ENCODE results near the gene SMIM7. TPM values are rescaled to one million over a fixed set of nuclear protein-coding genes. Genes with fewer than 3 reads are reported as not detected.

Gene SMIM7
- total and polyA plus RNA-seq, 5 donors from 2014 or later = 61.5 to 73.1 (median 66.8) TPM

- H3K4me1 Mint-ChIP-seq = peaks cover 17 to 60% (median 42%) of the 10 kb centered on the region in 4 donors
- peak overlapping the region; percentile 91 to 95 (median 92) for H3K4me3 Mint-ChIP-seq
- peak overlapping the region; percentile 69 for H3K27ac ChIP-seq (ENCODE audit: insufficient read depth, low read length, poor library complexity, severe bottlenecking)
- peak overlapping the region; percentile 88 to 92 (median 92) for H3K27ac Mint-ChIP-seq
- peaks cover 26% of the 10 kb centered on the region for H3K36me3 ChIP-seq (ENCODE audit: control insufficient read depth, insufficient read depth, low read length)
- peak overlapping the region; percentile 84 for H3K4me3 ChIP-seq (ENCODE audit: low read depth, low read length)
- no peaks in the 10 kb centered on the region for H3K27me3 Mint-ChIP-seq
- H3K36me3 Mint-ChIP-seq = peaks cover 11% of the 10 kb centered on the region
- no peaks in the 10 kb centered on the region for H3K27me3 ChIP-seq (ENCODE audit: control insufficient read depth, insufficient read depth, low read length)
- H3K4me1 ChIP-seq (ENCODE audit: control insufficient read depth, insufficient read depth, low read length, poor library complexity, severe bottlenecking) = peaks cover 36% of the 10 kb centered on the region
- ATAC-seq (ENCODE audit: low read depth in 2 of 2) (no peak), DNase-seq (peak in 2 of 3 donors; percentile 19 to 23)
- H3K9me3 ChIP-seq (ENCODE audit: control insufficient read depth in 2 of 2, low read length in 2 of 2) = no peaks in the 10 kb centered on the region
- H3K9me3 Mint-ChIP-seq = peaks cover 0 to 1% (median 0%) of the 10 kb centered on the region in 7 donors
Observed at GRCh38 chr19:16627193-16627927, 32.6 kb downstream of the SMIM7 start.

GRCh38 chr19:16626796-16627192, 33.1 kb downstream of the SMIM7 start:
- Histone ChIP-seq H3K27me3 (ENCODE audit: control insufficient read depth, insufficient read depth, low read length) (no peaks in the 10 kb centered on the region), H3K4me1 (ENCODE audit: control insufficient read depth, insufficient read depth, low read length, poor library complexity, severe bottlenecking) (peaks cover 36% of the 10 kb centered on the region), H3K4me3 (ENCODE audit: low read depth, low read length) (peak overlapping the region; percentile 84), H3K36me3 (ENCODE audit: control insufficient read depth, insufficient read depth, low read length) (peaks cover 26% of the 10 kb centered on the region), H3K9me3 (ENCODE audit: control insufficient read depth in 2 of 2, low read length in 2 of 2) (no peaks in the 10 kb centered on the region), H3K27ac (ENCODE audit: insufficient read depth, low read length, poor library complexity, severe bottlenecking) (peak overlapping the region; percentile 69)
- no peak for ATAC-seq (ENCODE audit: low read depth in 2 of 2)
- Mint-ChIP-seq H3K27ac (peak overlapping the region; percentile 88 to 92 (median 92)), H3K36me3 (peaks cover 11% of the 10 kb centered on the region), H3K9me3 (peaks cover 0 to 1% (median 0%) of the 10 kb centered on the region in 7 donors), H3K4me3 (peak overlapping the region; percentile 91 to 95 (median 92)), H3K4me1 (peaks cover 12 to 61% (median 40%) of the 10 kb centered on the region in 4 donors), H3K27me3 (no peaks in the 10 kb centered on the region)
- DNase-seq = peak in 2 of 3 donors; percentile 8 to 29

GRCh38 chr19:16625163-16625958, 34.6 kb downstream of the SMIM7 start:
- peak overlapping the region in 2 of 3 donors; percentile 9 to 92 for H3K27ac Mint-ChIP-seq
- ATAC-seq (ENCODE audit: low read depth in 2 of 2) (no peak), DNase-seq (no peak)
- no peaks in the 10 kb centered on the region for H3K9me3 Mint-ChIP-seq
- H3K4me3 ChIP-seq (ENCODE audit: low read depth, low read length) = peak overlapping the region; percentile 35
- peaks cover 4% of the 10 kb centered on the region for H3K36me3 Mint-ChIP-seq
- H3K27me3 Mint-ChIP-seq = no peaks in the 10 kb centered on the region
- H3K4me3 Mint-ChIP-seq = peak overlapping the region; percentile 2 to 91 (median 39)
- peaks cover 12 to 73% (median 40%) of the 10 kb centered on the region in 4 donors for H3K4me1 Mint-ChIP-seq
- H3K36me3 ChIP-seq (ENCODE audit: control insufficient read depth, insufficient read depth, low read length) = peaks cover 29% of the 10 kb centered on the region
- no peaks in the 10 kb centered on the region for H3K27me3 ChIP-seq (ENCODE audit: control insufficient read depth, insufficient read depth, low read length)
- H3K27ac ChIP-seq (ENCODE audit: insufficient read depth, low read length, poor library complexity, severe bottlenecking) = no peak overlapping the region
- no peaks in the 10 kb centered on the region for H3K9me3 ChIP-seq (ENCODE audit: control insufficient read depth in 2 of 2, low read length in 2 of 2)
- H3K4me1 ChIP-seq (ENCODE audit: control insufficient read depth, insufficient read depth, low read length, poor library complexity, severe bottlenecking) = peaks cover 36% of the 10 kb centered on the region

GRCh38 chr19:16624236-16624635, 35.7 kb downstream of the SMIM7 start:
- no peak overlapping the region for H3K27ac ChIP-seq (ENCODE audit: insufficient read depth, low read length, poor library complexity, severe bottlenecking)
- no peaks in the 10 kb centered on the region for H3K27me3 ChIP-seq (ENCODE audit: control insufficient read depth, insufficient read depth, low read length)
- ATAC-seq (ENCODE audit: low read depth in 2 of 2) (no peak), DNase-seq (no peak)
- H3K9me3 ChIP-seq (ENCODE audit: control insufficient read depth in 2 of 2, low read length in 2 of 2) = no peaks in the 10 kb centered on the region
- H3K36me3 Mint-ChIP-seq = peaks cover 4% of the 10 kb centered on the region
- peaks cover 12 to 79% (median 42%) of the 10 kb centered on the region in 4 donors for H3K4me1 Mint-ChIP-seq
- no peaks in the 10 kb centered on the region for H3K9me3 Mint-ChIP-seq
- H3K27me3 Mint-ChIP-seq = no peaks in the 10 kb centered on the region
- no peak overlapping the region for H3K4me3 ChIP-seq (ENCODE audit: low read depth, low read length)
- peak overlapping the region in 1 of 4 donors; percentile 91 for H3K4me3 Mint-ChIP-seq
- H3K36me3 ChIP-seq (ENCODE audit: control insufficient read depth, insufficient read depth, low read length) = peaks cover 29% of the 10 kb centered on the region
- H3K4me1 ChIP-seq (ENCODE audit: control insufficient read depth, insufficient read depth, low read length, poor library complexity, severe bottlenecking) = peaks cover 37% of the 10 kb centered on the region
- H3K27ac Mint-ChIP-seq = no peak overlapping the region

- Mint-ChIP-seq H3K27me3 (no peaks in the 10 kb centered on the region), H3K4me1 (peaks cover 12 to 80% (median 44%) of the 10 kb centered on the region in 4 donors), H3K4me3 (no peak overlapping the region), H3K9me3 (no peaks in the 10 kb centered on the region), H3K36me3 (peaks cover 4% of the 10 kb centered on the region), H3K27ac (peak overlapping the region in 1 of 3 donors; percentile 52)
- H3K4me3 ChIP-seq (ENCODE audit: low read depth, low read length) = no peak overlapping the region
- ATAC-seq (ENCODE audit: low read depth in 2 of 2) (no peak), DNase-seq (no peak)
- H3K4me1 ChIP-seq (ENCODE audit: control insufficient read depth, insufficient read depth, low read length, poor library complexity, severe bottlenecking) = peaks cover 33% of the 10 kb centered on the region
- H3K27me3 ChIP-seq (ENCODE audit: control insufficient read depth, insufficient read depth, low read length) = no peaks in the 10 kb centered on the region
- no peak overlapping the region for H3K27ac ChIP-seq (ENCODE audit: insufficient read depth, low read length, poor library complexity, severe bottlenecking)
- no peaks in the 10 kb centered on the region for H3K9me3 ChIP-seq (ENCODE audit: control insufficient read depth in 2 of 2, low read length in 2 of 2)
- H3K36me3 ChIP-seq (ENCODE audit: control insufficient read depth, insufficient read depth, low read length) = peaks cover 29% of the 10 kb centered on the region
Observed at GRCh38 chr19:16623576-16623975, 36.4 kb downstream of the SMIM7 start.

GRCh38 chr19:16623066-16623465, 36.9 kb downstream of the SMIM7 start:
- no peak for DNase-seq
- H3K27ac ChIP-seq (ENCODE audit: insufficient read depth, low read length, poor library complexity, severe bottlenecking) = no peak overlapping the region
- H3K36me3 Mint-ChIP-seq = peaks cover 4% of the 10 kb centered on the region
- H3K4me3 Mint-ChIP-seq = no peak overlapping the region
- H3K4me1 ChIP-seq (ENCODE audit: control insufficient read depth, insufficient read depth, low read length, poor library complexity, severe bottlenecking) = peaks cover 35% of the 10 kb centered on the region
- peak overlapping the region in 2 of 3 donors; percentile 4 to 52 for H3K27ac Mint-ChIP-seq
- no peaks in the 10 kb centered on the region for H3K9me3 Mint-ChIP-seq
- H3K27me3 Mint-ChIP-seq = no peaks in the 10 kb centered on the region
- H3K36me3 ChIP-seq (ENCODE audit: control insufficient read depth, insufficient read depth, low read length) = peaks cover 29% of the 10 kb centered on the region
- H3K4me1 Mint-ChIP-seq = peaks cover 12 to 83% (median 47%) of the 10 kb centered on the region in 4 donors
- no peaks in the 10 kb centered on the region for H3K9me3 ChIP-seq (ENCODE audit: control insufficient read depth in 2 of 2, low read length in 2 of 2)
- ATAC-seq (ENCODE audit: low read depth in 2 of 2) = no peak
- H3K4me3 ChIP-seq (ENCODE audit: low read depth, low read length) = no peak overlapping the region
- H3K27me3 ChIP-seq (ENCODE audit: control insufficient read depth, insufficient read depth, low read length) = no peaks in the 10 kb centered on the region

GRCh38 chr19:16621165-16621800, 38.7 kb downstream of the SMIM7 start:
- peak overlapping the region in 2 of 4 donors; percentile 21 to 76 for H3K4me3 Mint-ChIP-seq
- DNase-seq (no peak), ATAC-seq (ENCODE audit: low read depth in 2 of 2) (no peak)
- no peak overlapping the region for H3K4me3 ChIP-seq (ENCODE audit: low read depth, low read length)
- H3K27ac Mint-ChIP-seq = peak overlapping the region in 1 of 3 donors; percentile 12
- H3K27ac ChIP-seq (ENCODE audit: insufficient read depth, low read length, poor library complexity, severe bottlenecking) = no peak overlapping the region
- H3K4me1 ChIP-seq (ENCODE audit: control insufficient read depth, insufficient read depth, low read length, poor library complexity, severe bottlenecking) = peaks cover 32% of the 10 kb centered on the region
- H3K9me3 Mint-ChIP-seq = no peaks in the 10 kb centered on the region
- H3K4me1 Mint-ChIP-seq = peaks cover 9 to 91% (median 54%) of the 10 kb centered on the region in 4 donors
- peaks cover 29% of the 10 kb centered on the region for H3K36me3 ChIP-seq (ENCODE audit: control insufficient read depth, insufficient read depth, low read length)
- H3K36me3 Mint-ChIP-seq = peaks cover 4% of the 10 kb centered on the region
- no peaks in the 10 kb centered on the region for H3K27me3 Mint-ChIP-seq
- no peaks in the 10 kb centered on the region for H3K27me3 ChIP-seq (ENCODE audit: control insufficient read depth, insufficient read depth, low read length)
- H3K9me3 ChIP-seq (ENCODE audit: control insufficient read depth in 2 of 2, low read length in 2 of 2) = no peaks in the 10 kb centered on the region
